22Rv1 (cell line): Measurements from ENCODE around the gene PAMR1.

Experiments
- CTCF ChIP-seq: fragments of 450-650 bp; IDR thresholded peaks from 2 replicates; pipeline ENCODE4 v1.5.1; 2017; ENCODE audit warnings: mild to moderate bottlenecking
- ZFX ChIP-seq: fragments of 450-650 bp; IDR thresholded peaks from 2 replicates; pipeline ENCODE4 v1.6.1; 2017; ENCODE audit warnings: antibody characterized with exemption, borderline replicate concordance

GRCh38 chr11:35514481-35514880, 10.9 kb downstream of the PAMR1 start:
- TF ChIP-seq CTCF: no peak
- TF ChIP-seq ZFX: no peak
